ENCODE results near the gene SLC17A7. TPM values are rescaled to one million over a fixed set of nuclear protein-coding genes. Genes with fewer than 3 reads are reported as not detected.

SLC17A7 gene
- total RNA-seq, 1 experiment from 2014 or later, result 0.18 TPM

GRCh38 chr19:49430678-49431329 is 10.5 kb downstream of the SLC17A7 start:
- Histone ChIP-seq H3K4me3 (no peak overlapping the region), H3K27ac (no peak overlapping the region), H3K36me3 (no peaks in the 10 kb centered on the region), H3K27me3 (peaks cover 20% of the 10 kb centered on the region), H3K9me3 (replicated peaks) (no peaks in the 10 kb centered on the region), H3K4me1 (no peaks in the 10 kb centered on the region)
- DNase-seq, result no peak

GRCh38 chr19:49430172-49430677 is 11.1 kb downstream of the SLC17A7 start:
- no peak overlapping the region for H3K4me3 ChIP-seq
- no peaks in the 10 kb centered on the region for H3K36me3 ChIP-seq

GRCh38 chr19:49428547-49429451 is 12.5 kb downstream of the SLC17A7 start:
- Histone ChIP-seq H3K36me3 (no peaks in the 10 kb centered on the region), H3K4me1 (no peaks in the 10 kb centered on the region), H3K27me3 (peaks cover 35% of the 10 kb centered on the region), H3K27ac (no peak overlapping the region), H3K9me3 (replicated peaks) (no peaks in the 10 kb centered on the region), H3K4me3 (no peak overlapping the region)
- no peak for DNase-seq

More at GRCh38 chr19:49430172-49430677, 11.1 kb downstream of the SLC17A7 start:
- DNase-seq, result no peak
- H3K4me1 ChIP-seq, result no peaks in the 10 kb centered on the region
- no peaks in the 10 kb centered on the region for H3K9me3 ChIP-seq (replicated peaks)
- no peak overlapping the region for H3K27ac ChIP-seq
- H3K27me3 ChIP-seq, result peaks cover 24% of the 10 kb centered on the region

DNA sequence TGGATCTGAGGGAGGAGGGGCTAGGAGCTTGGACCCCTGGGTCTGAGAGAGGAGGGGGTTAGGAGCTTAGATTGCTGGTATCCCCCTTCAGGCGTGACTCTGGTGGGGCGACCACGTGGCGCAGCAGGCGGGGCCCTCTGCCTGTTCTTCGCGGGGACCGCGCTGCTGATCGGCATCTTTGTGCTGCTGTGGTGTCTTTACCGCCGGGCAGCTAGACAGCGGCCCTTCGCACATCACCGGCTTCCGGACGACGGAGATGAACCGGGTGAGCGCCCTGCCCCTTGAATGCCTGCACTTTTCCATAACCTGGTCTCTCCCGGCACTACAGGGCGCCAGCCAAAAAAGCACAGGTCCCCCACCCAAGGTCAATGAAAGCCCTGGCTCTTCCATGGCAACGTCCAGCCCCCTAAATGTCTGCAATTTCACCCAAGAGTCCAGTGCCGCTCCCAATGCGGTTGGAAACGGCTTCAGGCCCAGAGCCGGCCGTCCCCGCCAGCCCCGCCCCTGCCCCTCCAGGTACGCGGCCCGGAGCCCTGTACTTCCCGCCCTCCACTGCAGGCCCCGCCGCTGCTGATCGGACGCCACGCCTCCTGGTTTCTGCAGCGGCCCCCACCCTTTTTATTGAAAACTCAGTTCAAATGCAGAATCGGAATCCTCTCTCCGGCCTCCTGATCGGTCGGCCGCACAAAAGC is 13.3 kb downstream of the SLC17A7 start:
- DNase-seq, result no peak
- Histone ChIP-seq H3K36me3 (no peaks in the 10 kb centered on the region), H3K9me3 (replicated peaks) (no peaks in the 10 kb centered on the region), H3K27me3 (peaks cover 36% of the 10 kb centered on the region), H3K27ac (no peak overlapping the region), H3K4me3 (peak overlapping the region; percentile 18; the same call in 1 of the 2 replicates), H3K4me1 (no peaks in the 10 kb centered on the region)

GRCh38 chr19:49427339-49427738 is 14.0 kb downstream of the SLC17A7 start:
- no peak overlapping the region for H3K27ac ChIP-seq

GRCh38 chr19:49425922-49426592 is 15.3 kb downstream of the SLC17A7 start:
- H3K4me1 ChIP-seq, result no peaks in the 10 kb centered on the region; the same call in 1 of the 2 replicates
- no peaks in the 10 kb centered on the region for H3K9me3 ChIP-seq (replicated peaks)
- H3K4me3 ChIP-seq, result no peak overlapping the region
- peak; percentile 42 to 48 for DNase-seq
- no peaks in the 10 kb centered on the region for H3K36me3 ChIP-seq
- no peak overlapping the region for H3K27ac ChIP-seq
- H3K27me3 ChIP-seq, result peaks cover 43% of the 10 kb centered on the region

More at GRCh38 chr19:49427339-49427738, 14.0 kb downstream of the SLC17A7 start:
- no peak for DNase-seq
- no peaks in the 10 kb centered on the region for H3K36me3 ChIP-seq
- H3K4me3 ChIP-seq, result no peak overlapping the region
- H3K4me1 ChIP-seq, result no peaks in the 10 kb centered on the region
- no peaks in the 10 kb centered on the region for H3K9me3 ChIP-seq (replicated peaks)
- peaks cover 36% of the 10 kb centered on the region for H3K27me3 ChIP-seq

DNA sequence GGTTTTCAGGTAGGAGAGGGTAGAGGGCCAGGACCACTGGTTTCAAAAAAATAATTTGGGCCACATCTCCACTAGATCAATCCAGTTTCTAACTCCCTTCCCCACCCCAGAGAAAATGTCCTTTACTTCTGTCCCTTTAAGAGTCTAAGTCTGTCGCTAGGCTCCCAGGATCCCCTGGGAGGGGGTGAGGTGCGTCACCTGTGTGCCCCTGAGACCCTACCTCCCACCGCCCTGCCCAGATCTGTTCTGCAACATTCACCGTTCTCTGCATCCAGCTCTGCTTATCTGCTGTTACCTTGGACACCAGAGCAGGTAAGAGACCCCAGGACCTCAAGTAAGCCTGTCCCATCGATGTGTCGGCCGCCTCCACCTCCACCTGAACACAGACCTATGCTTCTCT is 16.1 kb downstream of the SLC17A7 start, which contains the start of gene GFY:
Gene GFY (plus strand): TSS at position 211 of the 400 bp plus-strand sequence. CDS start 1,043 bp downstream, outside the sequence.
- no peaks in the 10 kb centered on the region for H3K36me3 ChIP-seq
- DNase-seq, result no peak
- H3K9me3 ChIP-seq (replicated peaks), result no peaks in the 10 kb centered on the region
- H3K27me3 ChIP-seq, result peaks cover 50% of the 10 kb centered on the region
- H3K4me1 ChIP-seq, result no peaks in the 10 kb centered on the region; the same call in 1 of the 2 replicates
- H3K4me3 ChIP-seq, result no peak within 1 kb of the TSS
- H3K27ac ChIP-seq, result no peak within 1 kb of the TSS

DNA sequence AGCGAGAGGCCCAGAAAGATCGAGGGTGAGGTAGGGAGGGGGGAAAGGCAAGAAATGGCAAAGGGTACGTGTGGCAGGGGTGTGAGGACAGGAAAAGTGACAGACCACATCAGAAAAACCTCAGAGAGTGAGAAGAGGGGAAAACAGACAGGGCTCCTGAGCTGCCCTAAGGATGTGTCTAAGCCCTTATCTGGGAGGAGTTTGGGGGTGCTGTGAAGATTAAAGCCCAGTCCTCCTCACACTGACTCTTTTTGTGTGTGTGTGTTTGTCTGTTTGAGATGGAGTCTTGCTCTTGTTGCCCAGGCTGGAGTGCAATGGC is 17.4 kb downstream of the SLC17A7 start:
- Histone ChIP-seq H3K27ac (no peak overlapping the region), H3K27me3 (peaks cover 62% of the 10 kb centered on the region), H3K4me1 (no peaks in the 10 kb centered on the region; the same call in 1 of the 2 replicates), H3K36me3 (no peaks in the 10 kb centered on the region), H3K4me3 (no peak overlapping the region), H3K9me3 (replicated peaks) (no peaks in the 10 kb centered on the region)
- no peak for DNase-seq

DNA sequence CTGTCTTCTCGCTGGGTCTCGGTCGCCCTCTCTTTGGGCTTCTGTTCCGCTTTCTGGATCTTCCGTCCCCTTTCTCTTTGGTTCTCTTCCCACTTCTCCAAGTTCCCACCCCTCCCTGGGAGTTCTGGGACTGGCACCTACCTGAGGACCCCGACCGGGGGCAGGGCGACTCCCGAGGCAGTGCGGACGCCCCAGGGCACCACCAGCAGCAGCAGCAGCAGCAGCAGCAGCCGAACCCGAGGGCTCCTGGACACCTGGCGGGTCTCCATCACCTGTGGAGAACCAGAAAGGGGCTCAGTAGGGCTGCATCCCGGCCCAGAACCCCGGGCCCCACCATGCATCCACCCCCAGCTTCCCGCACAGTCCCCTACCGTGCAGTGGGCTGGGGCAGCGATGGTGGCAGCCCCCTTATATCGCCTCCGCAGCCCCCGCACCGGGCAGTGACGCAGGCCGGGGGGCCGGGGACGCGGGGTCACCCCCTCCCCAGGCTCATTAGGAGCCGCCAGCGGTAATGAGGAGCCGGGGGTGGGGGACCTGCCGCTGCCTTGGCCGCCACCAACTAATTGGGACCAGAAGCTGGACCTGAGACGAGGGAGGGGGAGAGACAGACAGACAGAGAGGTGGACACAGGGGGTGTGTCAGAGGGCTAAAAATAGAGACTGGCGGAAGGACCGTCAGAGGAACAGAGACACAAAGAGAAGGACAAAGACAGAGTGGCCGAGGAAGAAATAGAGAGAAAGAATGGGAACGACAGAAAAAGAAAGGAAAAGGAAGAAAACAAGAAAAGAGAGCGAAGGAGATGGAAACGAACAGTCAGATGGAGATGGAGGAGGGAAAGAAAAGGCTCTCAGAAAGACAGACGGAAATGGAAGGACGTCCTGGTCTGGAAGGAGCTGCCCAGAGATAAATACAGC is 18.0 kb downstream of the SLC17A7 start, which contains the start of gene PTH2:
Gene PTH2 (minus strand): TSS at position 371 of the 914 bp plus-strand sequence. CDS start 102 bp downstream, at position 269.
- no peak within 1 kb of the TSS for H3K4me3 ChIP-seq
- no peaks in the 10 kb centered on the region for H3K9me3 ChIP-seq (replicated peaks)
- H3K27ac ChIP-seq, result no peak within 1 kb of the TSS
- H3K36me3 ChIP-seq, result no peaks in the 10 kb centered on the region
- H3K4me1 ChIP-seq, result no peaks in the 10 kb centered on the region; the same call in 1 of the 2 replicates
- H3K27me3 ChIP-seq, result peaks cover 61% of the 10 kb centered on the region
- no peak for DNase-seq

DNA sequence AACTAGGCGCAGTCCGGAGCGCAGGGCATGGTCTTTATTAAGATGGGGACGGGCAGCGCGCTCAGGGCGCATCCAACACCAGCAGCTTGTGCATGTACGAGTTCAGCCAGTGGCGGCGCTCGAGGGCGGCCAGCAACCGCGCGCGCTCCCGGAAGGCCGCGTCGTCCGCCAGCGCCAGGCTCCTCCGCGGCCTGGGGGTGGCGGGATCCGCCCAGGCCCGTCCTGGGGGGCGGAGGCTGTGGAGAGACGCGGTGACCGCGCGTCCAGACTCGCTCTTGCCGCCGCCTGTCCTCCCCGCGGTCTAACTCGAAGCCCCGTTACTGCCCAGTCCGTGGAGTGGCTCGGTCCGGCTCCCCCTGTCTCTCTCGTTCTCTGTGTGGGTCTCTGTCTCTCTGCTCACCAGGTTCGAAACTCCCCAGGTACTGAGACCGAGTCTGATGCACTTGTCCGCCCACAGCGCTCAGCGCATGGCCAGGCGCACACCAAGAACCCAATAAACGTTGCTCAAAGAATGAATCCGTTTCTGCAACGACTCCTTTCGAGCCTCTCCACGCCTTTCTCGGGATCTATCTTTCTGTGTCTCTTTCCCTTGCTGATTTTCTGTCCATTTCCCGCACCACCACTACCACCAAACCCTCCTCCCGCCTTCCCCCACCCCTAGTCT is 18.8 kb downstream of the SLC17A7 start:
- Histone ChIP-seq H3K4me1 (no peaks in the 10 kb centered on the region; the same call in 1 of the 2 replicates), H3K27me3 (peaks cover 58% of the 10 kb centered on the region), H3K27ac (no peak overlapping the region), H3K36me3 (no peaks in the 10 kb centered on the region), H3K4me3 (no peak overlapping the region), H3K9me3 (replicated peaks) (no peaks in the 10 kb centered on the region)
- DNase-seq, result no peak

DNA sequence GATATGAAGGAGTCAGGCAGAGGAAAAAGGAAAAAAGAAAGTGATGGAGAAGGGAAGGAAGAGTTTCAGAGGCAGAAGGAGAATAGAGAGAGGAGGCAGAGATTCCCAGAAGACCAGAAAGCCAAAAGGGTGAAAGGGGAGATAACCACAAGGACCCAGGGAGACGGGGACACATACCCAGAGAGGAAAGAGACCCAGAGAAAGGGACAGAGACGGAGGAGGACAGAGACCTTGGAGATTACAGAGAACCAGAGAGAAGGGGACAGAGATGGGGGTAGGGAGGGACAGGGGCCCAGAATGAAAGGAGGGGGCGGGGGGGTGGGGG is 19.5 kb downstream of the SLC17A7 start:
- no peaks in the 10 kb centered on the region; the same call in 1 of the 2 replicates for H3K4me1 ChIP-seq
- no peak overlapping the region for H3K4me3 ChIP-seq
- H3K27ac ChIP-seq, result no peak overlapping the region
- H3K27me3 ChIP-seq, result peaks cover 54% of the 10 kb centered on the region
- no peaks in the 10 kb centered on the region for H3K9me3 ChIP-seq (replicated peaks)
- no peaks in the 10 kb centered on the region for H3K36me3 ChIP-seq
- DNase-seq, result no peak

GRCh38 chr19:49421039-49421877 is 20.1 kb downstream of the SLC17A7 start:
- Histone ChIP-seq H3K9me3 (replicated peaks) (no peaks in the 10 kb centered on the region), H3K4me3 (no peak overlapping the region), H3K4me1 (no peaks in the 10 kb centered on the region; the same call in 1 of the 2 replicates), H3K27me3 (peaks cover 49% of the 10 kb centered on the region), H3K36me3 (no peaks in the 10 kb centered on the region), H3K27ac (no peak overlapping the region)
- peak; percentile 75 to 77 for DNase-seq

Data from SJCRH30 (cell line).